GM06990 (cell line): ENCODE measurements around the gene KCNRG.

Source experiments
- DNase-seq: peaks from one replicate; pipeline ENCODE4 v3.0.0-alpha.2; 2011; ENCODE audit not compliant: insufficient read length; ENCODE audit errors: extremely low read depth
- H3K27me3 ChIP-seq: replicated peaks from 2 replicates; pipeline ENCODE4 v1.6.0; 2011; ENCODE audit warnings: low read length; ENCODE audit not compliant: control insufficient read depth, insufficient read depth
- H3K36me3 ChIP-seq: 2 replicates; pipeline ENCODE4 v1.5.1; 2011; ENCODE audit warnings: low read length; ENCODE audit not compliant: control insufficient read depth, insufficient read depth
- H3K4me3 ChIP-seq: replicated peaks from 2 replicates; pipeline ENCODE4 v1.5.1; 2011; ENCODE audit warnings: low read depth, mild to moderate bottlenecking, control low read depth, low read length
- CTCF ChIP-seq: IDR thresholded peaks from 2 replicates; pipeline ENCODE4 v1.5.1; 2011; ENCODE audit warnings: low read length, control low read depth, mild to moderate bottlenecking, inconsistent platforms; ENCODE audit not compliant: insufficient read depth, poor library complexity, severe bottlenecking

Gene KCNRG

GRCh38 chr13:49993666-49994065, 21.6 kb upstream of the KCNRG start:
- Histone ChIP-seq H3K4me3 (no peak overlapping the region), H3K27me3 (no peaks in the 10 kb centered on the region), H3K36me3 (no peaks in the 10 kb centered on the region)
- TF ChIP-seq CTCF, result no peak
- DNase-seq, result no peak

- no peaks in the 10 kb centered on the region for H3K36me3 ChIP-seq
- no peaks in the 10 kb centered on the region for H3K27me3 ChIP-seq
- no peak for TF ChIP-seq CTCF
- DNase-seq, result no peak
- peak overlapping the region; percentile 66 for H3K4me3 ChIP-seq
These were observed 19.6 kb upstream of the KCNRG start for GRCh38 chr13:49995625-49996101.

GRCh38 chr13:49996161-49996915, 18.9 kb upstream of the KCNRG start:
- Histone ChIP-seq H3K36me3 (no peaks in the 10 kb centered on the region), H3K4me3 (peak overlapping the region; percentile 66), H3K27me3 (no peaks in the 10 kb centered on the region)
- DNase-seq, result peak; percentile 90
- TF ChIP-seq CTCF, result no peak

DNA sequence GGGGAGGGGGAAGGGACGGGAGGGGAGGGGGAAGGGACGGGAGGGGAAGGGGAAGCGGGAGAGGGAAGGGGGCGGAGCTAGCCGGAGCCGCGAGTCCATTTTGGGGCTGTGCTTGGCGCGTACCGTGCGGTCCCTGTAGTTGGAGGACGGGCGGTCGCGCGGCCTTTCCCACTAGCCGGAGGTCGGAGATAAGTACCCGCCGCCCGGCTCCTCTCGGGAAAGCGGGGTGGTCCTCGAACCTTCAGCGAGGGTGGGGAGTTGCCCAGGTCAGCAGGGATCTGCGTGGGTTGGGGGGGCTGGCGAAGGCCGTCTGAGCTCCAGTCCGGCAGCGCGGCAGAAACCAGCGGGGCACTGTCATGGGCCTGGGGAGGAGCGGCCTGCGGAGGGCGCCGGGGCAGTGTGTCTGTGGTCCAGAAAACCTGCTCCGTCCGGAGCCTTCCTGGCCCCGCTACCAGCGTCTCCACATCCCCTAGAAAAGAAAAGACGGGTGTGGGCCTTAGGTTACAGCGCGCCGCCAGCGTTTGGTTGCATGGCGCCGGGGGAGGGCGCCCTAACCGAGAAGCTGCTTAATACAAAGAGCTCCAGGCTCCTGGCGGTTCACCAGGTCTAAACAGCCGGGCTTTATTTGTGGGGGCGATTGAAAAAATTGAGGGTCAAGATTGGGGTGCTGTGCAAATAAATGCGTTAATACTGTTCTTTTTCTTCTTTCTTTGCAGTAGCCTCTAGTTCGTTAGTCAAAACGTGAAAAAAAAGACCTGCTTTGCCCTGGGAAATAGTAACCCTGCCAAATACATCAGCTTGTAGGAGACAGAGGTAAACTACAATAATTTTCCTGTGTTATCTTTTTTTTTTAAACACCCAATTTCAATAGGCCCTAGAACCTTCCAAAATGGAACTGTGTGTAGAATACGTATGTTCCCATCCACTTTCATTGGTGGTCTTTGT, 18.0 kb upstream of the KCNRG start, which contains the start of gene TRIM13:
TSS of gene TRIM13 (plus strand) at position 92 of the 945 bp plus-strand sequence. CDS start 14,899 bp downstream, outside the sequence.
- DNase-seq, result peak; percentile 90
- TF ChIP-seq CTCF, result peak; percentile 88
- peak within 1 kb of the TSS; percentile 66 for H3K4me3 ChIP-seq
- no peaks in the 10 kb centered on the region for H3K36me3 ChIP-seq
- no peaks in the 10 kb centered on the region for H3K27me3 ChIP-seq

GRCh38 chr13:49997955-49998354, 17.3 kb upstream of the KCNRG start:
- no peak for DNase-seq
- no peak for TF ChIP-seq CTCF
- Histone ChIP-seq H3K4me3 (peak overlapping the region; percentile 62), H3K36me3 (no peaks in the 10 kb centered on the region), H3K27me3 (no peaks in the 10 kb centered on the region)
